ENCODE measurements around the gene ASB7.

- TF ChIP-seq, protein P1, sequence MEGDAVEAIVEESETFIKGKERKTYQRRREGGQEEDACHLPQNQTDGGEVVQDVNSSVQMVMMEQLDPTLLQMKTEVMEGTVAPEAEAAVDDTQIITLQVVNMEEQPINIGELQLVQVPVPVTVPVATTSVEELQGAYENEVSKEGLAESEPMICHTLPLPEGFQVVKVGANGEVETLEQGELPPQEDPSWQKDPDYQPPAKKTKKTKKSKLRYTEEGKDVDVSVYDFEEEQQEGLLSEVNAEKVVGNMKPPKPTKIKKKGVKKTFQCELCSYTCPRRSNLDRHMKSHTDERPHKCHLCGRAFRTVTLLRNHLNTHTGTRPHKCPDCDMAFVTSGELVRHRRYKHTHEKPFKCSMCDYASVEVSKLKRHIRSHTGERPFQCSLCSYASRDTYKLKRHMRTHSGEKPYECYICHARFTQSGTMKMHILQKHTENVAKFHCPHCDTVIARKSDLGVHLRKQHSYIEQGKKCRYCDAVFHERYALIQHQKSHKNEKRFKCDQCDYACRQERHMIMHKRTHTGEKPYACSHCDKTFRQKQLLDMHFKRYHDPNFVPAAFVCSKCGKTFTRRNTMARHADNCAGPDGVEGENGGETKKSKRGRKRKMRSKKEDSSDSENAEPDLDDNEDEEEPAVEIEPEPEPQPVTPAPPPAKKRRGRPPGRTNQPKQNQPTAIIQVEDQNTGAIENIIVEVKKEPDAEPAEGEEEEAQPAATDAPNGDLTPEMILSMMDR (IDR thresholded peaks at IDR 0.05; ENCODE audit: poor library complexity, severe bottlenecking) = no peak
- TF ChIP-seq POLR2AphosphoS5 (IDR thresholded peaks at IDR 0.05) = no peak
- TF ChIP-seq EP300 (conservative IDR thresholded peaks at IDR 0.05; ENCODE audit: poor library complexity, severe bottlenecking) = no peak
- no peak for TF ChIP-seq REST (IDR thresholded peaks at IDR 0.05; ENCODE audit: borderline replicate concordance)
- no peak for TF ChIP-seq SMC3 (conservative IDR thresholded peaks at IDR 0.05; ENCODE audit: poor library complexity)
- TF ChIP-seq RAD21 (conservative IDR thresholded peaks at IDR 0.05) = no peak
- TF ChIP-seq EZH2 (IDR thresholded peaks at IDR 0.05; ENCODE audit: borderline replicate concordance, insufficient read depth, low read length, poor library complexity, severe bottlenecking) = no peak
These were observed 60.9 kb downstream of the ASB7 start for GRCh38 chr15:100663086-100663914.

Measured in neural cell (in vitro differentiated cells).